ENCODE results near the gene WDR46. TPM values are rescaled to one million over a fixed set of nuclear protein-coding genes. Genes with fewer than 3 reads are reported as not detected.
A peak's percentile ranks its signal among the peaks of the same experiment; 100 is the strongest.

WDR46 gene
- total RNA-seq, 1 experiment from 2014 or later, result 99.2 TPM

DNA sequence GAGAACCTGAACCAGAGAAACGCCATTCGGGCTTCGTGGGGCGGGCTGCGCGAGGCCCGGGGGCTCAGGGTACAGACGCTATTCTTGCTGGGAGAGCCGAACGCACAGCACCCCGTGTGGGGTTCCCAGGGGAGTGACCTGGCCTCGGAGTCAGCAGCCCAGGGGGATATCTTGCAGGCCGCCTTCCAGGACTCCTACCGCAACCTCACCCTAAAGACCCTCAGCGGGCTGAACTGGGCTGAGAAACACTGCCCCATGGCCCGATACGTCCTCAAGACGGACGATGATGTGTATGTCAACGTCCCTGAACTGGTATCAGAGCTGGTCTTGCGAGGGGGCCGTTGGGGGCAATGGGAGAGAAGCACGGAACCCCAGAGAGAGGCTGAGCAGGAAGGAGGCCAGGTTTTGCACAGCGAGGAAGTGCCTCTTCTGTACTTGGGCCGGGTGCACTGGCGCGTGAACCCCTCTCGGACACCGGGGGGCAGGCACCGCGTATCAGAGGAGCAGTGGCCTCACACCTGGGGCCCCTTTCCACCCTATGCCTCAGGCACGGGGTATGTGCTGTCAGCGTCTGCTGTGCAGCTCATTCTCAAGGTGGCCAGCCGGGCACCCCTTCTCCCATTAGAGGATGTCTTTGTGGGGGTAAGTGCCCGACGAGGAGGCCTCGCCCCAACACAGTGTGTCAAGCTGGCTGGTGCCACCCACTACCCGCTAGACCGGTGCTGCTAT lies 11.2 kb downstream of the WDR46 start:
- Histone ChIP-seq H3K23me2 (ENCODE audit: insufficient read length, low read depth, low read length, poor library complexity, severe bottlenecking) (peaks cover 11% of the 10 kb centered on the region), H2BK20ac (ENCODE audit: low read depth, low read length, poor library complexity, severe bottlenecking) (no peak overlapping the region), H3K9ac (ENCODE audit: extremely low read depth, insufficient read length, low read length) (peak overlapping the region; percentile 16), H4K5ac (ENCODE audit: insufficient read length, low read depth, low read length) (no peak overlapping the region), H2AK5ac (ENCODE audit: insufficient read length, low read length) (no peak overlapping the region), H3K23ac (ENCODE audit: insufficient read length, low read depth, low read length) (no peak overlapping the region), H3K27me3 (ENCODE audit: insufficient read depth, low read length) (no peaks in the 10 kb centered on the region), H3K79me2 (ENCODE audit: insufficient read depth, low read length) (peaks cover 15% of the 10 kb centered on the region; the same call in 1 of the 2 replicates), H2AFZ (ENCODE audit: low read length) (no peak overlapping the region), H3K4ac (ENCODE audit: low read depth, low read length) (no peak overlapping the region), H3K14ac (ENCODE audit: insufficient read depth, low read length) (no peak overlapping the region; the same call in 1 of the 2 replicates), H2BK5ac (ENCODE audit: insufficient read length, low read length) (no peak overlapping the region), H4K91ac (ENCODE audit: insufficient read length, low read depth, low read length) (no peak overlapping the region), H4K20me1 (ENCODE audit: control insufficient read depth, insufficient read depth, insufficient read length) (no peaks in the 10 kb centered on the region), H2BK15ac (ENCODE audit: low read depth, low read length) (no peak overlapping the region), H3K4me1 (ENCODE audit: insufficient read depth, low read length) (no peaks in the 10 kb centered on the region; the same call in 1 of the 2 replicates), H2BK12ac (ENCODE audit: insufficient read length, low read depth, low read length) (no peak overlapping the region), H3T11ph (ENCODE audit: low read length) (no peak overlapping the region), H2BK120ac (ENCODE audit: low read depth, low read length, poor library complexity, severe bottlenecking) (no peak overlapping the region), H3K18ac (ENCODE audit: insufficient read length, low read depth, low read length) (no peak overlapping the region), H3K9me3 (ENCODE audit: control insufficient read depth, low read depth, low read length) (no peaks in the 10 kb centered on the region), H4K8ac (replicated peaks; ENCODE audit: insufficient read length, low read depth, low read length) (no peak overlapping the region), H3K79me1 (ENCODE audit: insufficient read depth, low read depth, low read length, poor library complexity, severe bottlenecking) (no peaks in the 10 kb centered on the region), H3K56ac (ENCODE audit: insufficient read length, low read depth, low read length) (no peak overlapping the region), H3K27ac (ENCODE audit: insufficient read length, low read depth, low read length) (no peak overlapping the region), H3K4me2 (ENCODE audit: insufficient read depth, insufficient read length, low read length) (peak overlapping the region; percentile 85)
- DNase-seq, result peak; percentile 49
- WGBS (ENCODE audit: extremely low coverage, insufficient read length, low lambda C conversion rate), result no CpG with 5 or more reads among the region's 39 CpGs
- H3K27me3 Mint-ChIP-seq (ENCODE audit: low read depth), result no peaks in the 10 kb centered on the region
- peaks cover 39 to 47% of the 10 kb centered on the region in 2 experiments for H3K4me1 Mint-ChIP-seq
- H3K9me3 Mint-ChIP-seq, result no peaks in the 10 kb centered on the region
- H3K4me3 Mint-ChIP-seq, result peak overlapping the region; percentile 78 to 92
- TF ChIP-seq, protein P1, sequence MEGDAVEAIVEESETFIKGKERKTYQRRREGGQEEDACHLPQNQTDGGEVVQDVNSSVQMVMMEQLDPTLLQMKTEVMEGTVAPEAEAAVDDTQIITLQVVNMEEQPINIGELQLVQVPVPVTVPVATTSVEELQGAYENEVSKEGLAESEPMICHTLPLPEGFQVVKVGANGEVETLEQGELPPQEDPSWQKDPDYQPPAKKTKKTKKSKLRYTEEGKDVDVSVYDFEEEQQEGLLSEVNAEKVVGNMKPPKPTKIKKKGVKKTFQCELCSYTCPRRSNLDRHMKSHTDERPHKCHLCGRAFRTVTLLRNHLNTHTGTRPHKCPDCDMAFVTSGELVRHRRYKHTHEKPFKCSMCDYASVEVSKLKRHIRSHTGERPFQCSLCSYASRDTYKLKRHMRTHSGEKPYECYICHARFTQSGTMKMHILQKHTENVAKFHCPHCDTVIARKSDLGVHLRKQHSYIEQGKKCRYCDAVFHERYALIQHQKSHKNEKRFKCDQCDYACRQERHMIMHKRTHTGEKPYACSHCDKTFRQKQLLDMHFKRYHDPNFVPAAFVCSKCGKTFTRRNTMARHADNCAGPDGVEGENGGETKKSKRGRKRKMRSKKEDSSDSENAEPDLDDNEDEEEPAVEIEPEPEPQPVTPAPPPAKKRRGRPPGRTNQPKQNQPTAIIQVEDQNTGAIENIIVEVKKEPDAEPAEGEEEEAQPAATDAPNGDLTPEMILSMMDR (conservative IDR thresholded peaks at IDR 0.05), result peak; percentile 22; the same call in 1 of the 3 replicates
- peak overlapping the region; percentile 86 to 99 (median 95); a peak in 5 of 7 replicates for H3K27ac Mint-ChIP-seq
- H3K36me3 Mint-ChIP-seq (ENCODE audit: insufficient read depth in 1 of 3, low read depth in 3 of 3), result peaks cover 34 to 80% (median 58%) of the 10 kb centered on the region in 3 experiments

Data from H9 (cell line).